GM19463 (cell line): Measurements from ENCODE around the gene TDRD1.

ENCODE experiments used
- ATAC-seq: cut with Tn5 transposase; IDR thresholded peaks from one replicate; pipeline ENCODE4 v1.9.1; 2021; ENCODE audit warnings: mild to moderate bottlenecking, moderate library complexity; ENCODE audit not compliant: unreplicated experiment

Gene TDRD1

GRCh38 chr10:114233482-114233881, 54.3 kb downstream of the TDRD1 start:
- ATAC-seq, result no peak

GRCh38 chr10:114234132-114234531, 55.0 kb downstream of the TDRD1 start:
- ATAC-seq, result no peak

GRCh38 chr10:114239117-114239993, 60.2 kb downstream of the TDRD1 start, which contains the start of gene VWA2:
Gene VWA2 (plus strand): TSS chr10:114239254. CDS start chr10:114248714, 9,460 bp downstream.
- no peak for ATAC-seq

- ATAC-seq, result no peak
These were observed 60.8 kb downstream of the TDRD1 start for GRCh38 chr10:114239994-114240345.

- ATAC-seq, result no peak
These were observed 63.1 kb downstream of the TDRD1 start for GRCh38 chr10:114242235-114242634.

- ATAC-seq, result no peak
These were observed 64.5 kb downstream of the TDRD1 start for GRCh38 chr10:114243661-114244060.

GRCh38 chr10:114244126-114244525, 65.0 kb downstream of the TDRD1 start:
- no peak for ATAC-seq

- ATAC-seq, result no peak
These were observed 66.1 kb downstream of the TDRD1 start for GRCh38 chr10:114245121-114245791.

- no peak for ATAC-seq
These were observed 67.6 kb downstream of the TDRD1 start for GRCh38 chr10:114246679-114247305.

GRCh38 chr10:114250236-114250635, 71.1 kb downstream of the TDRD1 start:
- no peak for ATAC-seq

- no peak for ATAC-seq
These were observed 71.6 kb downstream of the TDRD1 start for GRCh38 chr10:114250716-114251115.

- no peak for ATAC-seq
These were observed 72.9 kb downstream of the TDRD1 start for GRCh38 chr10:114252092-114252491.

- ATAC-seq, result no peak
These were observed 73.7 kb downstream of the TDRD1 start for GRCh38 chr10:114252883-114253282.

GRCh38 chr10:114255227-114255626, 76.1 kb downstream of the TDRD1 start:
- no peak for ATAC-seq

- ATAC-seq, result no peak
These were observed 77.0 kb downstream of the TDRD1 start for GRCh38 chr10:114256008-114256765.

- ATAC-seq, result no peak
These were observed 77.7 kb downstream of the TDRD1 start for GRCh38 chr10:114256822-114257221.

- ATAC-seq, result no peak
These were observed 78.3 kb downstream of the TDRD1 start for GRCh38 chr10:114257498-114257897.

GRCh38 chr10:114258274-114258840, 79.2 kb downstream of the TDRD1 start:
- no peak for ATAC-seq

GRCh38 chr10:114259824-114260223, 80.7 kb downstream of the TDRD1 start:
- no peak for ATAC-seq

- no peak for ATAC-seq
These were observed 81.2 kb downstream of the TDRD1 start for GRCh38 chr10:114260366-114260765.

GRCh38 chr10:114261076-114261475, 81.9 kb downstream of the TDRD1 start:
- peak; percentile 58 for ATAC-seq
